Neuronal stem cell (in vitro differentiated cells): ENCODE data around the gene TRAF2.

ENCODE experiments used
- DNase-seq: peaks from one replicate; pipeline ENCODE4 v3.0.0-alpha.2; 2013; ENCODE audit warnings: low spot score
- H2AFZ ChIP-seq: one replicate; pipeline ENCODE4 v1.6.1; 2013; ENCODE audit warnings: mild to moderate bottlenecking, low read length, inconsistent platforms
- H2AK5ac ChIP-seq: 2 replicates; pipeline ENCODE4 v1.6.1; 2013; ENCODE audit warnings: low read depth, mild to moderate bottlenecking, inconsistent platforms, low read length, moderate library complexity, mixed read lengths
- H2BK120ac ChIP-seq: 2 replicates; pipeline ENCODE4 v1.6.1; 2013; ENCODE audit warnings: low read depth, mild to moderate bottlenecking, inconsistent platforms, low read length, moderate library complexity, mixed read lengths
- H2BK12ac ChIP-seq: one replicate; pipeline ENCODE4 v1.6.1; 2013; ENCODE audit warnings: low read length, inconsistent platforms
- H2BK15ac ChIP-seq: 2 replicates; pipeline ENCODE4 v1.6.1; 2013; ENCODE audit warnings: mild to moderate bottlenecking, low read length, inconsistent platforms, mixed read lengths
- H2BK5ac ChIP-seq: one replicate; pipeline ENCODE4 v1.6.1; 2013; ENCODE audit warnings: inconsistent platforms, mild to moderate bottlenecking, low read length, moderate library complexity
- H3K14ac ChIP-seq: one replicate; pipeline ENCODE4 v1.6.1; 2013; ENCODE audit warnings: low read length, inconsistent platforms
- H3K18ac ChIP-seq: 2 replicates; pipeline ENCODE4 v1.6.1; 2013; ENCODE audit warnings: low read length, inconsistent platforms
- H3K23ac ChIP-seq: 2 replicates; pipeline ENCODE4 v1.6.1; 2013; ENCODE audit warnings: low read depth, mild to moderate bottlenecking, mixed read lengths, low read length, inconsistent platforms; ENCODE audit not compliant: poor library complexity
- H3K27ac ChIP-seq: replicated peaks from 3 replicates; pipeline ENCODE4 v1.5.1; 2013; ENCODE audit warnings: low read length, inconsistent platforms
- H3K27me3 ChIP-seq, 3 experiments: 2 replicates each; pipeline ENCODE4 v1.6.1; 2013; ENCODE audit warnings: low read length in 3 of 3, mild to moderate bottlenecking in 2 of 3, inconsistent platforms in 1 of 3, low read depth in 1 of 3, mixed read lengths in 1 of 3, moderate library complexity in 1 of 3; ENCODE audit not compliant: control insufficient read depth in 3 of 3, insufficient read depth in 3 of 3
- H3K36me3 ChIP-seq, 2 donors: replicated peaks in 1 of 2; 2 replicates each; pipeline ENCODE4 v1.6.1; 2013; ENCODE audit warnings: low read length in 2 of 2; ENCODE audit not compliant: control insufficient read depth in 2 of 2, insufficient read depth in 2 of 2
- H3K4ac ChIP-seq: 2 replicates; pipeline ENCODE4 v1.6.1; 2013; ENCODE audit warnings: inconsistent platforms, mild to moderate bottlenecking, low read length, moderate library complexity
- H3K4me1 ChIP-seq, 2 donors: 1 replicate in 1 of 2; 2 replicates in 1 of 2; pipeline ENCODE4 v1.6.1; 2013; ENCODE audit warnings: low read length in 2 of 2, low read depth in 1 of 2; ENCODE audit not compliant: control insufficient read depth in 2 of 2, insufficient read depth in 1 of 2
- H3K4me2 ChIP-seq: one replicate; pipeline ENCODE4 v1.6.1; 2013; ENCODE audit warnings: mild to moderate bottlenecking, low read length, inconsistent platforms; ENCODE audit not compliant: insufficient read depth, poor library complexity, severe bottlenecking
- H3K4me3 ChIP-seq, 2 donors: 2 replicates each; pipeline ENCODE4 v1.5.1; 2013; ENCODE audit warnings: low read length in 2 of 2, mild to moderate bottlenecking in 2 of 2, inconsistent platforms in 1 of 2, moderate library complexity in 1 of 2
- H3K79me1 ChIP-seq: one replicate; pipeline ENCODE4 v1.6.1; 2013; ENCODE audit warnings: low read depth, mild to moderate bottlenecking, inconsistent platforms, low read length, moderate library complexity
- H3K9ac ChIP-seq: one replicate; pipeline ENCODE4 v1.6.1; 2013; ENCODE audit warnings: mild to moderate bottlenecking, low read depth, low read length, inconsistent platforms; ENCODE audit not compliant: poor library complexity
- H3K9me3 ChIP-seq, 2 donors: replicated peaks in 1 of 2; 2 replicates each; pipeline versions ENCODE3 to v1.6.1; 2013; ENCODE audit warnings: low read length in 2 of 2, mild to moderate bottlenecking in 2 of 2, inconsistent platforms in 1 of 2, low read depth in 1 of 2, mixed read lengths in 1 of 2, moderate library complexity in 1 of 2; ENCODE audit not compliant: control insufficient read depth in 2 of 2, insufficient read depth in 1 of 2
- H4K8ac ChIP-seq: one replicate; pipeline ENCODE4 v1.6.1; 2013; ENCODE audit warnings: low read depth, mild to moderate bottlenecking, inconsistent platforms, low read length, moderate library complexity
- H4K91ac ChIP-seq: one replicate; pipeline ENCODE4 v1.6.1; 2013; ENCODE audit warnings: low read length, low read depth, mild to moderate bottlenecking, inconsistent platforms; ENCODE audit not compliant: poor library complexity
- WGBS, 2 donors: extraction: QIAGEN DNeasy Blood & Tissue Kit; methylation state at CpG; one replicate each; pipeline ENCODE4 v1.1.7; 2013; ENCODE audit warnings: missing lambda C conversion rate in 2 of 2, mixed read lengths in 1 of 2; ENCODE audit not compliant: insufficient read length in 2 of 2, insufficient replicate concordance in 1 of 2; ENCODE audit errors: extremely low coverage in 2 of 2; 5-methylcytosine and 5-hydroxymethylcytosine counted together

The TRAF2 gene

DNA sequence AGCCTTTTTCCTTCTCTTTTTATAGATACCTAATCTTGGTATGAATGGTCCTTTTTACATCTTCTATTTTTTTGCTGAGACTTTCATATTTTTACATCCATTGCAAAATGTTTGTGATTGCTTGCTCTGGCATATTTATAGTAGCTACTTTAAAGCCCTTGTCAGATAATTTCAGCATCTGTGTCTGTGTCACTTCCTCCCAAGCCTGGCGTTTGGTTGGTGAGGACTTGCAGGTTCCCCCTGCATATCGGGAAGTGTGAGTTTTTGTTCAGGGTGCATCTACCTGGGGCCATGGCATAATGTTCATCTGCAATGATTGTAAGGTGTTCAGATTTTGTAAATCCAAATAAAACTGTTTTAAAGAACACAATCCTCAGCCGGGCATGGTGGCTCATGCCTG lies 49.3 kb downstream of the TRAF2 start:
- H3K4ac ChIP-seq, result no peak overlapping the region
- no peak overlapping the region for H2BK15ac ChIP-seq
- no peak overlapping the region for H2AFZ ChIP-seq
- no peak overlapping the region for H3K27ac ChIP-seq
- no peak overlapping the region for H3K23ac ChIP-seq
- H2BK12ac ChIP-seq, result no peak overlapping the region
- no peak for DNase-seq
- H3K9me3 ChIP-seq, result peaks cover 6 to 9% of the 10 kb centered on the region in 2 donors
- no peaks in the 10 kb centered on the region for H3K27me3 ChIP-seq
- H4K91ac ChIP-seq, result no peak overlapping the region
- no peak overlapping the region for H3K9ac ChIP-seq
- WGBS, 2 donors, result no CpG with 5 or more reads among the region's 3 CpGs
- H2BK5ac ChIP-seq, result no peak overlapping the region
- no peaks in the 10 kb centered on the region for H3K4me1 ChIP-seq
- H3K4me2 ChIP-seq, result no peak overlapping the region
- no peak overlapping the region for H3K18ac ChIP-seq
- no peak overlapping the region for H4K8ac ChIP-seq
- no peak overlapping the region for H3K4me3 ChIP-seq
- H3K14ac ChIP-seq, result no peak overlapping the region
- no peak overlapping the region for H2AK5ac ChIP-seq
- H3K36me3 ChIP-seq, result peaks cover 20 to 51% of the 10 kb centered on the region in 2 donors
- peaks cover 9% of the 10 kb centered on the region for H3K79me1 ChIP-seq
- no peak overlapping the region for H2BK120ac ChIP-seq

DNA sequence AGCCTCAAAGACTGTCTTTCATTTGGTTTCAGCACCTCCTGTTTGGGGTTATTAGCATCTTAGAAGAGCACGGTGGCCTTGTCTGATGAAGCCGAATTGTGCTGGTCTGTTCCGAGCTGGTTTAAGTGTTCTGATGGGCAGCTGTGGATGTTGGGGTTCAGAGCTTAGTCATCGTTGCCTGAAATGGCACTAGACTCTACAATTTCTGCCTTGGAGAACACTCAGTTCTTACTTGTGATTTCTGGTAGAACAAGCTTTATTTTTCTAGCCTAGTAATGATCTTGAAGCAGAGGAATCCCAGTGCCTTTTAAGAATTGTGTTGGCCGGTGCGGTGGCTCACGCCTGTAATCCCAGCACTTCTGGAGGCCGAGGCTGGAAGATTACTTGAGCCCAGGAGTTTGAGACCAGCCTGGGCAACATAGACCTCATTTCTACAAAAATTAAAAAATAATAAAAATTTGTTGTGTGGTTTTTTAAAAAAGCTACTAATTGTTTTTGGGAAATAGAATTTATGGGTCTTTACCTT lies 50.4 kb downstream of the TRAF2 start:
- no peak overlapping the region for H3K27ac ChIP-seq
- H3K9ac ChIP-seq, result no peak overlapping the region
- H2BK15ac ChIP-seq, result no peak overlapping the region
- H2BK12ac ChIP-seq, result no peak overlapping the region
- no CpG with 5 or more reads among the region's 8 CpGs for WGBS, 2 donors
- H3K4me3 ChIP-seq, result no peak overlapping the region
- H2BK120ac ChIP-seq, result no peak overlapping the region
- no peak overlapping the region for H3K14ac ChIP-seq
- no peaks in the 10 kb centered on the region for H3K27me3 ChIP-seq
- H4K91ac ChIP-seq, result no peak overlapping the region
- H3K4me1 ChIP-seq, result no peaks in the 10 kb centered on the region
- no peak overlapping the region for H3K4me2 ChIP-seq
- H2AK5ac ChIP-seq, result no peak overlapping the region
- peaks cover 30 to 61% of the 10 kb centered on the region in 2 donors for H3K36me3 ChIP-seq
- no peak for DNase-seq
- H2BK5ac ChIP-seq, result no peak overlapping the region
- no peak overlapping the region for H3K23ac ChIP-seq
- H3K4ac ChIP-seq, result no peak overlapping the region
- H2AFZ ChIP-seq, result no peak overlapping the region
- peaks cover 6 to 9% of the 10 kb centered on the region in 2 donors for H3K9me3 ChIP-seq
- peaks cover 10% of the 10 kb centered on the region for H3K79me1 ChIP-seq
- H4K8ac ChIP-seq, result no peak overlapping the region
- no peak overlapping the region for H3K18ac ChIP-seq

GRCh38 chr9:136937186-136938001 lies 51.1 kb downstream of the TRAF2 start:
- peak overlapping the region; percentile 45 for H3K9ac ChIP-seq
- WGBS, 2 donors, result no CpG with 5 or more reads among the region's 15 CpGs
- peak overlapping the region; percentile 68 for H3K23ac ChIP-seq
- no peak overlapping the region for H3K18ac ChIP-seq
- peaks cover 6 to 9% of the 10 kb centered on the region in 2 donors for H3K9me3 ChIP-seq
- no peak overlapping the region for H3K4me3 ChIP-seq
- H2BK120ac ChIP-seq, result no peak overlapping the region
- H2BK5ac ChIP-seq, result no peak overlapping the region
- no peak overlapping the region for H2BK15ac ChIP-seq
- H2AFZ ChIP-seq, result no peak overlapping the region
- H3K27me3 ChIP-seq, result no peaks in the 10 kb centered on the region
- H2AK5ac ChIP-seq, result no peak overlapping the region
- no peak overlapping the region for H3K14ac ChIP-seq
- no peak overlapping the region for H4K8ac ChIP-seq
- no peak overlapping the region for H3K4ac ChIP-seq
- H3K4me2 ChIP-seq, result no peak overlapping the region
- no peak overlapping the region for H3K27ac ChIP-seq
- no peak for DNase-seq
- peaks cover 37 to 63% of the 10 kb centered on the region in 2 donors for H3K36me3 ChIP-seq
- no peak overlapping the region for H2BK12ac ChIP-seq
- no peak overlapping the region for H4K91ac ChIP-seq
- H3K79me1 ChIP-seq, result peaks cover 13% of the 10 kb centered on the region
- H3K4me1 ChIP-seq, result no peaks in the 10 kb centered on the region

DNA sequence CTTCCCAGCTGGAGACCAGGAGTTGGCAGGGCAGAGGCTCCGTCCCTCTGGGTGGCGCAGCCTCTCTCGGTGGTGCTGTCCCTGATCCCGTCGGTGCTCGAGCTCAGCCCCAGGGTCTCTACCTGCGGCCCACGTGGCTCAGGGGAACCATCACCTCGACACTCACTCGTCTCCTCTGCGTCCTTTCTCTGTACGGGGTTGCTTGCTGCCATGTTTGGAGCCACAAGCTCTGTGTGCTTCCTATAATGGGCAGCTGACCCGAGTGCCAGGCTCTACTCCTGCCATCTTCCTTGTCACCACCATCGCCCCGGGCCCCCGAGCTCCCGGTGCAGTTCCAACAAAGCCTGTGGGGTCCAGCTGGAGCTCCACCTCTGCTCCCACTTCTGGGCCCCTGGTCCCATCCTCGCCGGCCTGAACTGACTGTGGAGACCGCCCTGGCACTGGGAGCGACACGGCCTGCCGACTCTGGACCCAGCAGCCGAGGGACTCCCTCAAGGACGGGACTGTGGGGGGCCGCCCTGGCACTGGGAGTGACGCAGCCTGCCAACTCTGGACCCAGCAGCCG lies 53.2 kb downstream of the TRAF2 start:
- H2BK5ac ChIP-seq, result peak overlapping the region; percentile 39
- H3K27me3 ChIP-seq, result no peaks in the 10 kb centered on the region
- no peak overlapping the region for H3K4ac ChIP-seq
- no peak overlapping the region for H2AK5ac ChIP-seq
- H3K27ac ChIP-seq, result no peak overlapping the region
- no peak overlapping the region for H4K8ac ChIP-seq
- no peak overlapping the region for H2BK15ac ChIP-seq
- H3K18ac ChIP-seq, result no peak overlapping the region
- no peak overlapping the region for H4K91ac ChIP-seq
- H3K4me2 ChIP-seq, result no peak overlapping the region
- H3K23ac ChIP-seq, result peak overlapping the region; percentile 58
- H2AFZ ChIP-seq, result no peak overlapping the region
- no peak overlapping the region for H2BK120ac ChIP-seq
- H3K9me3 ChIP-seq, result peaks cover 4 to 5% of the 10 kb centered on the region in 2 donors
- no peak overlapping the region for H3K14ac ChIP-seq
- H3K79me1 ChIP-seq, result peaks cover 27% of the 10 kb centered on the region
- H3K36me3 ChIP-seq, result peaks cover 42 to 61% of the 10 kb centered on the region in 2 donors
- H3K9ac ChIP-seq, result no peak overlapping the region
- WGBS, 2 donors, result no CpG with 5 or more reads among the region's 28 CpGs
- H3K4me3 ChIP-seq, result no peak overlapping the region
- H2BK12ac ChIP-seq, result peak overlapping the region; percentile 10
- DNase-seq, result no peak
- H3K4me1 ChIP-seq, result peaks cover 6 to 8% of the 10 kb centered on the region in 2 donors
